OCI-LY1 (cell line): ENCODE measurements around the gene CALML5.

Source experiments
- H2AFZ ChIP-seq: fragments of 200-600 bp; sonication (generic), shearing (Covaris generic); 2 replicates; pipeline ENCODE4 v1.6.0; 2014; ENCODE audit warnings: antibody characterized with exemption, mild to moderate bottlenecking, low read length
- H3F3A ChIP-seq: fragments of 200-600 bp; sonication (generic), shearing (Covaris generic); 2 replicates; pipeline ENCODE4 v1.6.0; 2014; ENCODE audit warnings: mild to moderate bottlenecking, antibody characterized with exemption, low read length, moderate library complexity; ENCODE audit not compliant: insufficient read depth
- H3K27ac ChIP-seq: fragments of 200-600 bp; sonication (generic); 2 replicates; pipeline ENCODE4 v1.5.1; 2014; ENCODE audit warnings: low read length, mixed run types, mild to moderate bottlenecking, low read depth; ENCODE audit not compliant: poor library complexity, severe bottlenecking
- H3K27me3 ChIP-seq: fragments of 200-600 bp; sonication (generic); 2 replicates; pipeline ENCODE4 v1.6.0; 2014; ENCODE audit warnings: antibody characterized with exemption, mild to moderate bottlenecking, low read length, moderate library complexity; ENCODE audit not compliant: insufficient read depth
- H3K36me3 ChIP-seq: fragments of 200-600 bp; sonication (generic); 2 replicates; pipeline ENCODE4 v1.6.1; 2014; ENCODE audit warnings: mild to moderate bottlenecking, antibody characterized with exemption, low read length, moderate library complexity, mixed read lengths; ENCODE audit not compliant: insufficient read depth
- H3K4me1 ChIP-seq: fragments of 200-600 bp; sonication (generic); 2 replicates; pipeline ENCODE4 v1.5.1; 2014; ENCODE audit warnings: mild to moderate bottlenecking, low read length, moderate library complexity; ENCODE audit not compliant: insufficient read depth, severe bottlenecking
- H3K4me2 ChIP-seq: fragments of 200-600 bp; sonication (generic), shearing (Covaris generic); 2 replicates; pipeline ENCODE4 v1.6.1; 2014; ENCODE audit warnings: low read length
- H3K4me3 ChIP-seq: fragments of 200-600 bp; sonication (generic); 2 replicates; pipeline ENCODE4 v1.5.1; 2014; ENCODE audit warnings: low read length, low read depth, mild to moderate bottlenecking, mixed read lengths; ENCODE audit not compliant: poor library complexity, severe bottlenecking
- H3K79me2 ChIP-seq: fragments of 200-600 bp; shearing (Covaris generic); 2 replicates; pipeline ENCODE4 v1.6.1; 2016; ENCODE audit warnings: mixed run types, low read length, mixed read lengths; ENCODE audit not compliant: insufficient read depth
- H3K9ac ChIP-seq: fragments of 200-600 bp; sonication (generic), shearing (Covaris generic); 2 replicates; pipeline ENCODE4 v1.6.1; 2014; ENCODE audit warnings: mild to moderate bottlenecking, low read length, mixed read lengths
- H3K9me2 ChIP-seq: fragments of 200-600 bp; sonication (generic), shearing (Covaris generic); 2 replicates; pipeline ENCODE4 v1.6.1; 2014; ENCODE audit warnings: low read depth, mild to moderate bottlenecking, low read length, mixed read lengths
- H3K9me3 ChIP-seq: fragments of 200-600 bp; shearing (Covaris generic); 2 replicates; pipeline ENCODE4 v1.6.1; 2014; ENCODE audit warnings: low read length, mixed read lengths
- H4K20me1 ChIP-seq: fragments of 200-600 bp; sonication (generic), shearing (Covaris generic); 2 replicates; pipeline ENCODE4 v1.6.0; 2016; ENCODE audit warnings: mild to moderate bottlenecking, low read length; ENCODE audit not compliant: insufficient read depth
- EZH2 ChIP-seq: fragments of 200-600 bp; sonication (generic), shearing (Covaris generic); IDR thresholded peaks from 2 replicates; pipeline ENCODE4 v1.8.0; 2017; ENCODE audit warnings: borderline replicate concordance, mixed run types, mild to moderate bottlenecking, antibody characterized with exemption, low read length, moderate library complexity, mixed read lengths
- TF ChIP-seq, protein P1 (sequence below): fragments of 200-600 bp; sonication (generic), shearing (Covaris generic); IDR thresholded peaks from 2 replicates; pipeline ENCODE4 v1.5.1; 2017; ENCODE audit warnings: mild to moderate bottlenecking, antibody characterized with exemption, low read length, moderate library complexity, mixed read lengths

CALML5 gene

DNA sequence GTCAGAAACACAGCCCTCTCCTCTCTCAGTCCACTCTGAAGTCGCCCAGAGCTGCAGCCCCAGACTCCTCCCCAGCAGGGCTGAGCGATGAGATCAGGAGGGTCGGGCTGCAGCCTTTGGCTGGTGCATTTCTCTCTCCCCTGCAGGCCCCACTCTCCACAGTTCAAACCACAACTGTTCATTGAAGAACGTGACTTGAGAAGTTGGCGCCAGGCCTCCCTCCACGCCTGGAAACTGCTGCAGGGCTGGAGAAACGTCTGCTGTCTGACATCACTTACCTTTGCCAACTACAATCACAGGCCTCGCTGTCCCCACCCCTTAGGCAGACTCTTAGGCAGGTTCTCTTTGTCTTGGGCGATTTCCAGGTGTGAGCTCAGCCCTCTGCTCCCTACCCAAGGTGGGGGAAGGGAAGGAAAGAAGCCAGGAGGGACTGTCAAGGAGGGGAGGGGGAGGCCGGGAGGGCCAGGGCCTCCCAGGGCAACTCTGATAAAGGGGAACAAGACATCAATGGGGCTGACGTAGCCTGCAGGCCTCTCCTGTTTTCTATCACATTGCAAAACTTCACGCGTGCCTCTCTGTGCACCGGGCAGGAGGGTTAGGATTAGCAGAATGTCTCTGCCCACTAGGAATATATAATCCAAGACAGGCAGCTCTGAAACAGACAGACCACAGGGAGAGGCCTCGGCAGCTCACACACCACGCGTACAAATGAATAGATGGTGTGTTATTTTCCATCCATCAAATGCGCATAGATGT, 32.7 kb downstream of the CALML5 start:
- Histone ChIP-seq H3K9me2 (no peaks in the 10 kb centered on the region), H3K4me3 (no peak overlapping the region), H3K4me1 (no peaks in the 10 kb centered on the region), H3K36me3 (no peaks in the 10 kb centered on the region; the same call in 1 of the 2 replicates), H3K27ac (no peak overlapping the region), H3K4me2 (no peak overlapping the region), H3K9me3 (no peaks in the 10 kb centered on the region), H2AFZ (no peak overlapping the region), H4K20me1 (no peaks in the 10 kb centered on the region), H3F3A (no peaks in the 10 kb centered on the region), H3K27me3 (no peaks in the 10 kb centered on the region; the same call in 1 of the 2 replicates), H3K79me2 (no peaks in the 10 kb centered on the region), H3K9ac (no peak overlapping the region)
- no peak for TF ChIP-seq EZH2
- TF ChIP-seq, protein P1, sequence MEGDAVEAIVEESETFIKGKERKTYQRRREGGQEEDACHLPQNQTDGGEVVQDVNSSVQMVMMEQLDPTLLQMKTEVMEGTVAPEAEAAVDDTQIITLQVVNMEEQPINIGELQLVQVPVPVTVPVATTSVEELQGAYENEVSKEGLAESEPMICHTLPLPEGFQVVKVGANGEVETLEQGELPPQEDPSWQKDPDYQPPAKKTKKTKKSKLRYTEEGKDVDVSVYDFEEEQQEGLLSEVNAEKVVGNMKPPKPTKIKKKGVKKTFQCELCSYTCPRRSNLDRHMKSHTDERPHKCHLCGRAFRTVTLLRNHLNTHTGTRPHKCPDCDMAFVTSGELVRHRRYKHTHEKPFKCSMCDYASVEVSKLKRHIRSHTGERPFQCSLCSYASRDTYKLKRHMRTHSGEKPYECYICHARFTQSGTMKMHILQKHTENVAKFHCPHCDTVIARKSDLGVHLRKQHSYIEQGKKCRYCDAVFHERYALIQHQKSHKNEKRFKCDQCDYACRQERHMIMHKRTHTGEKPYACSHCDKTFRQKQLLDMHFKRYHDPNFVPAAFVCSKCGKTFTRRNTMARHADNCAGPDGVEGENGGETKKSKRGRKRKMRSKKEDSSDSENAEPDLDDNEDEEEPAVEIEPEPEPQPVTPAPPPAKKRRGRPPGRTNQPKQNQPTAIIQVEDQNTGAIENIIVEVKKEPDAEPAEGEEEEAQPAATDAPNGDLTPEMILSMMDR: no peak

GRCh38 chr10:5465976-5466450, 33.4 kb downstream of the CALML5 start:
- Histone ChIP-seq H3K27ac (no peak overlapping the region), H3K4me3 (no peak overlapping the region), H3K36me3 (no peaks in the 10 kb centered on the region; the same call in 1 of the 2 replicates), H4K20me1 (no peaks in the 10 kb centered on the region), H2AFZ (no peak overlapping the region), H3F3A (no peaks in the 10 kb centered on the region), H3K4me2 (no peak overlapping the region), H3K9ac (no peak overlapping the region), H3K9me2 (no peaks in the 10 kb centered on the region), H3K4me1 (no peaks in the 10 kb centered on the region), H3K79me2 (no peaks in the 10 kb centered on the region), H3K9me3 (no peaks in the 10 kb centered on the region), H3K27me3 (no peaks in the 10 kb centered on the region; the same call in 1 of the 2 replicates)
- TF ChIP-seq EZH2: no peak
- TF ChIP-seq, protein P1: no peak

DNA sequence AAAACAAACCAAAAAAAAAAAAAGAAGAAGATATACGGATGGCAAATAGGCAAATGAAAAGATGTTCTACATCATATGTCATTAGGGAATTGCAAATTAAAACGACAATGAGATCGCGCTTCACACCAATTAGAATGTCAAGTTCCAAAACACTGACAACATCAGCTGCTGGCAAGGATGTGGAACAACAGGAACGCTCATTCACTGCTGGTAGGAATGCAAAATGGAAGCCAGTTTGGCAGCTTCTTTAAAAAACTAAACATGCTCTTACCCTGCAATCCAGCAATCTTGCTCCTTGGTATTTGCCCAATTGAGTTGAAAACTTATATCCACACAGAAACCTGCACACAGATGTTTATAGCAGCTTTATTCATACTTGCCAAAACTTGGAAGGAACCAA, 34.8 kb downstream of the CALML5 start:
- H3K4me3 ChIP-seq: no peak overlapping the region
- no peak overlapping the region for H2AFZ ChIP-seq
- no peak overlapping the region for H3K4me2 ChIP-seq
- H3K9me2 ChIP-seq: no peaks in the 10 kb centered on the region
- TF ChIP-seq EZH2: no peak
- TF ChIP-seq, protein P1: no peak
- no peaks in the 10 kb centered on the region; the same call in 1 of the 2 replicates for H3K27me3 ChIP-seq
- peaks cover 13% of the 10 kb centered on the region for H3K36me3 ChIP-seq
- H3K9me3 ChIP-seq: no peaks in the 10 kb centered on the region
- H3K4me1 ChIP-seq: no peaks in the 10 kb centered on the region
- H3F3A ChIP-seq: no peaks in the 10 kb centered on the region
- no peaks in the 10 kb centered on the region for H3K79me2 ChIP-seq
- H3K9ac ChIP-seq: no peak overlapping the region
- no peak overlapping the region for H3K27ac ChIP-seq
- H4K20me1 ChIP-seq: no peaks in the 10 kb centered on the region
